ENCODE results near the gene COL1A1. TPM values are rescaled to one million over a fixed set of nuclear protein-coding genes. Genes with fewer than 3 reads are reported as not detected.
A peak's percentile ranks its signal among the peaks of the same experiment; 100 is the strongest.

COL1A1 gene
- total and polyA plus RNA-seq, 2 of the 13 experiments (the other 11 are each of a cell fraction or from before 2014, with no cell fraction given), result 0.05 TPM; not detected in 1

GRCh38 chr17:50175035-50175807 is 26.2 kb downstream of the COL1A1 start (continued):
- 0 out of 2 replicates have a peak, but pooled peaks have one; percentile 48 for TF ChIP-seq ZFP91 (CRISPR knock-in tag; IDR thresholded peaks at IDR 0.05; ENCODE audit: borderline replicate concordance)
- TF ChIP-seq PHF21A (CRISPR knock-in tag; IDR thresholded peaks at IDR 0.05), result no peak
- peak; percentile 33; the same call in 1 of the 2 replicates for TF ChIP-seq ZNF687 (CRISPR knock-in tag; IDR thresholded peaks at IDR 0.05)
- no peak for TF ChIP-seq SNAPC4 (CRISPR knock-in tag; IDR thresholded peaks at IDR 0.05)
- no peak for TF ChIP-seq ZNF784 (CRISPR knock-in tag; IDR thresholded peaks at IDR 0.05; ENCODE audit: borderline replicate concordance)
- TF ChIP-seq MYNN (CRISPR knock-in tag; IDR thresholded peaks at IDR 0.05; ENCODE audit: low read depth), result no peak
- no peak for TF ChIP-seq ZNF280D (CRISPR knock-in tag; IDR thresholded peaks at IDR 0.05)
- peak; percentile 68 for TF ChIP-seq ZNF263 (CRISPR knock-in tag; IDR thresholded peaks at IDR 0.05)
- TF ChIP-seq ZBTB33 (CRISPR knock-in tag; IDR thresholded peaks at IDR 0.05), result peak; percentile 83; the same call in 1 of the 2 replicates
